Progenitor cell of endocrine pancreas (in vitro differentiated cells): ENCODE measurements around the gene PSORS1C2. TPM values are rescaled to one million over a fixed set of nuclear protein-coding genes. Genes with fewer than 3 reads are reported as not detected.

Experiments
- DNase-seq: peaks from one replicate; pipeline ENCODE4 v3.0.0; 2021; ENCODE audit warnings: low spot score; ENCODE audit not compliant: unreplicated experiment
- H3K27ac Mint-ChIP-seq: 2 replicates; pipeline ENCODE4 v1.8.0; 2021; ENCODE audit warnings: mild to moderate bottlenecking, moderate library complexity, mixed read lengths
- H3K27me3 Mint-ChIP-seq: 2 replicates; pipeline ENCODE4 v1.8.0; 2021; ENCODE audit warnings: mixed read lengths
- H3K36me3 Mint-ChIP-seq: 2 replicates; pipeline ENCODE4 v1.8.0; 2022; ENCODE audit warnings: mixed read lengths; ENCODE audit not compliant: insufficient read depth
- H3K4me1 Mint-ChIP-seq: 2 replicates; pipeline ENCODE4 v1.8.0; 2021; ENCODE audit warnings: low read depth, mixed read lengths
- H3K4me3 Mint-ChIP-seq: 2 replicates; pipeline ENCODE4 v1.8.0; 2021; ENCODE audit warnings: low read depth, mild to moderate bottlenecking, moderate library complexity, mixed read lengths
- H3K9me3 Mint-ChIP-seq: 2 replicates; pipeline ENCODE4 v1.8.0; 2021; ENCODE audit warnings: low read depth, mixed read lengths
- CTCF ChIP-seq: fragments of 200-600 bp; sonication (generic); IDR thresholded peaks from one replicate; pipeline ENCODE4 v1.5.0; 2021; ENCODE audit warnings: antibody characterized with exemption, mild to moderate bottlenecking; ENCODE audit not compliant: unreplicated experiment
- total RNA-seq: library from RNA; stranded (reverse); gene quantifications from 2 replicates; pipeline ENCODE4 v1.2.1, GENCODE V29; 2021

Gene PSORS1C2
- total RNA-seq, 1 donor from 2014 or later: not detected

DNA sequence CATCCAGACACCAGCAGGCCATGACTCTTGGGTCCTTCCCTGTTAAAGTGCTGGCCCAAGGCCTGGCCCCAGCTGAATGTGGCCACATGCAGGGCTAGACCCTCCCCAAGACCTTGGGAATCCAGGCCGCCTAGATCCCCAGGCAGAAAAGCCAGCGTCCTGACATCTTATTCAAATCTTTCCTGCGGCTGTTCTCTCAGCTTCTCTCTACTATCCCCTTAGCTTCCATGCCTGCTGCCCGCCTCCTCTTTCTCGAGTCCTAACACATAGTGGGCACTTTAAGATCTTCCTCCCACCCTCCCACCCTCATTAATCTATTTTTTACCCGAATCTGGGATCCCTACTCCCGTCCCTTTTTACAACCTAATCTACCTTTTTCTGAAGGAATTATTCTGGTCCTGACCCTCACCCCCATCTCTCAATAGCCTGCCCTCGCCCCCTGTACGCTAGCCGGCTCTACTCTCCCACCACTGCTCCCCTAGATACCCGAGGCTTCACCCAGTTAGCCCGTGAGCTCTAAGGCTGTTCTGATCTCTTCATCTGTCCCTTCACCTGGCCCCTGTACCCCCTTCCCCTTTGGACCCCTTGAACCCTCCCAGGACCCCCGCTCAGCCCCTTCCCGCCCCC lies 18.8 kb upstream of the PSORS1C2 start, which contains the start of gene CCHCR1:
Gene CCHCR1, minus strand, starts transcription at position 290 of the 627 bp plus-strand sequence. Its CDS starts 202 bp downstream, at position 88.
- Mint-ChIP-seq H3K4me1 (peaks cover 12% of the 10 kb centered on the region), H3K27ac (peak within 1 kb of the TSS; percentile 90), H3K9me3 (no peaks in the 10 kb centered on the region), H3K36me3 (peaks cover 5% of the 10 kb centered on the region), H3K4me3 (peak within 1 kb of the TSS; percentile 79), H3K27me3 (peaks cover 10% of the 10 kb centered on the region)
- no peak for DNase-seq
- TF ChIP-seq CTCF: no peak

GRCh38 chr6:31156641-31157040 lies 17.8 kb upstream of the PSORS1C2 start:
- Mint-ChIP-seq H3K9me3 (no peaks in the 10 kb centered on the region), H3K4me3 (peak overlapping the region; percentile 79), H3K27me3 (peaks cover 10% of the 10 kb centered on the region), H3K36me3 (peaks cover 5% of the 10 kb centered on the region), H3K4me1 (peaks cover 12% of the 10 kb centered on the region), H3K27ac (no peak overlapping the region)
- no peak for TF ChIP-seq CTCF
- no peak for DNase-seq

GRCh38 chr6:31154436-31154835 lies 15.6 kb upstream of the PSORS1C2 start:
- H3K27me3 Mint-ChIP-seq: peaks cover 7% of the 10 kb centered on the region
- DNase-seq: no peak
- H3K4me3 Mint-ChIP-seq: no peak overlapping the region
- H3K36me3 Mint-ChIP-seq: peaks cover 13% of the 10 kb centered on the region
- H3K9me3 Mint-ChIP-seq: no peaks in the 10 kb centered on the region
- peaks cover 12% of the 10 kb centered on the region for H3K4me1 Mint-ChIP-seq
- TF ChIP-seq CTCF: no peak
- no peak overlapping the region for H3K27ac Mint-ChIP-seq

DNA sequence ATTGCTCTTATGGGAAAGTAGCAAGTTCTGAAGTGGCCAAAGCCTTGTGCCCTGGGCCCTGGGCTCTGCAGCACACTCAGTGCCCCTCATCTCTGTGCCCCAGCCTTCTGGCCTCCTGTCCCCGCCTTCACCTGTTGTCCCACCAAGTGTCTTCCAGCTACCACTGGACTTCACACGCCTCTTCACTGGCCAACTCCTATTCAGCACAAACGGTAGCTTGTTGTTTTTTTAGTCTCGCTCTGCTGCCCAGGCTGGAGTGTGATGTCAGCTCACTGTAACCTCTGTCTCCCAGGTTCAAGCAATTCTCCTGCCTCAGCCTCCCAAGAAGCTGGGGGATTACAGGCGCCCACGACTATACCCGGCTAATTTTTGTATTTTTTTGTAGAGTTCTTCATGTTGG lies 13.9 kb upstream of the PSORS1C2 start:
- Mint-ChIP-seq H3K9me3 (no peaks in the 10 kb centered on the region), H3K27me3 (no peaks in the 10 kb centered on the region), H3K27ac (no peak overlapping the region), H3K36me3 (peaks cover 13% of the 10 kb centered on the region), H3K4me3 (no peak overlapping the region), H3K4me1 (peaks cover 3% of the 10 kb centered on the region)
- TF ChIP-seq CTCF: no peak
- DNase-seq: no peak

GRCh38 chr6:31149827-31150447 lies 11.1 kb upstream of the PSORS1C2 start:
- H3K4me3 Mint-ChIP-seq: no peak overlapping the region
- no peak for TF ChIP-seq CTCF
- peaks cover 12% of the 10 kb centered on the region for H3K36me3 Mint-ChIP-seq
- no peak overlapping the region for H3K27ac Mint-ChIP-seq
- no peak for DNase-seq
- H3K9me3 Mint-ChIP-seq: no peaks in the 10 kb centered on the region
- H3K27me3 Mint-ChIP-seq: no peaks in the 10 kb centered on the region
- H3K4me1 Mint-ChIP-seq: no peaks in the 10 kb centered on the region
